ENCODE measurements around the gene PIP4K2B.

PIP4K2B gene

DNA sequence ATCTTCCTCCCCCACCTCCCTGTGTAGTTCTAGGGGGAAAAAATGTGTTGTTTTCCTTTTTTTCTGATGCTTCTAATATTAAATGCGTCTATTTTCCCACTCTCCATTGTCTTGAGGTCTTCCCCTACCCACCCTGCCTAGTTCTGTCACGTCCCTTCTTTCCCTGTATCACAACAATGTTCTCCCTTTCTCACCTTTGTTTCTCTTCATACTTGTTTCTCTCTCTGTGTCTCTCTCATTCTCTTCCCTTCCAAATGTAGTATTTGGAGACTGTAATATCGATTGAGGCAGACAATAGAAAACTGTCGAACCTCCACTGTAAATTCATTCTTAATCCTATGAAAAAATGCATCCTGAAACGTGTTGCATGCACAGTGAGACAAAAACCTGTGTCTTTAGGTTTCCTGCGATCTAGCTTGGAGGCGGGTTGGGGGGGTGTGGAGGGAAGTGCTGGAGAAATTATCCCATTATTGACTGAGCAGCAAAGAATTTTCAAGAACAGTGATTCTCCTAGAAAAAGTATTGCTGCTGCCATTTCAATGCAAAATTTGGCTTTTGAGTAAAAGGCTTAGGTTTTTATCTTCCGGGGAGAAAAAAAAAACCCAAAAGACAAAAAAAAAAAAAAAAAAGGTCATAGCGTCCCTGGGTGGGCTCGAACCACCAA lies 48.1 kb downstream of the PIP4K2B start:
- Mint-ChIP-seq H3K4me3 (peak overlapping the region; percentile 90 to 94), H3K9me3 (no peaks in the 10 kb centered on the region), H3K27ac (peak overlapping the region; percentile 98 to 99), H3K4me1 (peaks cover 61% of the 10 kb centered on the region), H3K27me3 (peaks cover 49% of the 10 kb centered on the region)
- peak in 1 of 2 donors; percentile 16 for DNase-seq
- ATAC-seq = no peak

DNA sequence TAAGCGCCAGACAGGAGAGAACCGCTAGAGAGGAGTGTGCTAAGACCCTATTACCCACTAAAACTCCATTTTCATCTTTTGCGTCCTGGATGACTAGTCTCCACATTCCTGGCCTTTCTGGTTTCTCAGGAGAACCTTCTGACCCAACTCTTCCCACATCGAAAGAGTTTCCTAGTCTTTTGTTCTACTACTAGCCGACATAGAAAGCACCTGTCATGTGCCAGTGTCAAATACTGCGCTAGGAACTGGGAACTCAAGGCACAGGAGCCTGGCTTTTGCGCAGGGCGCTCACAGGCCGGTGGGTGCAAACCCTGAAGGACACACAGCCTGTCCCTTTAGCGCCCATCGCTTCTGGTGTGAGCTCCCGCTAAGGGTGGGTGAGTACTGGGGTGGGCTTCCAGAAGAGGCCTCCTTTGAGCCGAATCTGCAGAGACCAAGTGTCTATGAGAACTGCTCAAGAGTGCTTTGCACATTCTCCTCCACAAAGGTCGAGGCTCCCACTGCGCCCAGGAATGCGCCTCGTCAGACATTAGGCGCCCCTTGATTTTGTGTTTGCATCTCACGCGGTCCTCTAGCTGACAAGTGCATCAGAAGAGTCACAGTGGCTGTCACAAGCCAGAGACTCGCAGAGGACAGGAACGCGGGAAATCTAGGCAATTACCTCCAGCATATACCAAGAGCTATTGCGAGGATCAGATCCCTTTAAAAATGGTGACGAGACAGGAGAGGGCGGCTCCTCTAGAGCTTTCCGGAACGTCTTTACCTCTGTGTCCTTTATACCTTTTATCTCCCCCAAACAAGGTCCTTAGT lies 48.8 kb downstream of the PIP4K2B start:
- H3K27ac Mint-ChIP-seq = peak overlapping the region in 1 of 2 donors; percentile 12

DNA sequence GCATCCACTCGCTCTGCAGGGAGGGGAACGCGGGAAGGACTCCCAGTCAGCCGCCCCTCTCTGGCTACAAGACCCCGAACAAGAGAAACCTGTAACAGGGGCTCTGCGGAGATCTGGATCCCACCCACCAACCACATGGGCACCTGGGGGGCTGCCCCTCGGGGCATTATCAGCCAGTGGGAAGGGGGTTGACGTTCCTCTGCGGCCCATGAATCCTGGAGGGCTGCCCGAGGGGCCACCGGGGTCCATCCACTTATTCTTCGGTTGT lies 49.4 kb downstream of the PIP4K2B start:
- DNase-seq (no peak), ATAC-seq (no peak)
- Mint-ChIP-seq H3K4me1 (peaks cover 67% of the 10 kb centered on the region), H3K27ac (no peak overlapping the region), H3K27me3 (peaks cover 62% of the 10 kb centered on the region), H3K4me3 (peak overlapping the region; percentile 90 to 94), H3K9me3 (no peaks in the 10 kb centered on the region)

More for the DNA sequence above, 48.8 kb downstream of the PIP4K2B start:
- Mint-ChIP-seq H3K4me1 (peaks cover 67% of the 10 kb centered on the region), H3K27me3 (peaks cover 56% of the 10 kb centered on the region), H3K4me3 (peak overlapping the region; percentile 90 to 94), H3K9me3 (no peaks in the 10 kb centered on the region)
- DNase-seq (peak in 1 of 2 donors; percentile 28), ATAC-seq (no peak)

DNA sequence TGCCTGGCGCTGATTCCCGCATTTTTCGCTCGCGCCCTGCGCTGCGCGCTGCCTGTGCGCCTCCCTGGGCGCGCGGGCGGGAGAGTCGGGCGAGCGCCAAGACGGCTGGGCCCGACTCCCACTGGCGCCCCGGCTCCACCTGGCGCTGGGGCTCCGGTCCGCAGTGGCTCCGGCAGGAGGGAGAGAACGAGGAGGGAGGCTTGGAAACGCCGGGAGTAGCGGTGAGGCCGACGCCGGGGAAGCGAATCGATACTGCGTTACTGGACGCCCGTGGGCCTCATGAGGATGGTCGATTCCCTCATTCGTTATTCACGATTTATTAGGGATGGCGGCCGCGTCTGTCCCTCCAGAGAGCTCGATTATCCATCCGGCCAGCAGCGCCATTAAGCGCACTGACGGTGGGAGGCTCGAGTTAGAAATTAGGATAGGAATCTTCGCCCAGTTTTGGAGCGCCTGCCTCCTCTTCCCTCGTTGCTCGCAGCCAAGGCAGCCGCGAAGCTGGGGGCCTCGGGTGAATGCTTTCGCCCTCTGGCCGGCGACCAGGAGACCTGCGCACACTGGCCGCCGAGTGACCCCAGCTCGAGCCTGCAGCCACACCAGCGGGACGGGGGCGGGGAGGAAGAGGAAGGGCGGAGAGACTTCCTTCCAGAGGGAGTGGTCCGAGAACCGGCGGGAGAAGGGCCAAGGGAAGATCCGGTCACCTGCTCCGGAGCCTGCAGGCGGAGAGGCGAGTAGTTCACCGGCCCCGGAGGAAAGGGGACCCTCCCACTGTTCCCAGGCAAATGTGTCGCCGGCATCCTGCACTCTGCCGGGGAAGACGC lies 49.9 kb downstream of the PIP4K2B start:
- no peak overlapping the region for H3K27ac Mint-ChIP-seq
- no peaks in the 10 kb centered on the region for H3K9me3 Mint-ChIP-seq
- DNase-seq = no peak
- no peak for ATAC-seq
- peaks cover 62% of the 10 kb centered on the region for H3K4me1 Mint-ChIP-seq
- H3K27me3 Mint-ChIP-seq = peaks cover 67% of the 10 kb centered on the region
- H3K4me3 Mint-ChIP-seq = peak overlapping the region; percentile 90 to 94

DNA sequence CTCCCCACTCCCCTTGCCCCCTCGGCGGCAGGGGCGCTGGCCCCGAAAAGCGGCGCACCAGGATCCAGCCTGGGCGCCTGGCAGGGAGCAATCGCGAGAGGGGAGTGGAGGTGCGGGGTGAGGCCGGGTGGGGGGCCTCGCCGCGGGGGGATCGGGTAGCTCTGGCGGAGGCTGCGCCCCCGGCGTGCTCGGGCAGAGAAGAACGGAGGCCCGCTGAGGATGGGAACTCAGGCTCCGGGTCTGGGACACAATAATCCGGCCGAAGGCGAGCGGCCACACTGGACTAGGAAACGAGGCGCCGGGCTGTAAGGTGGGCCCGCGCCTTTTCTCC lies 50.5 kb downstream of the PIP4K2B start:
- no peak overlapping the region for H3K27ac Mint-ChIP-seq
- no peak for DNase-seq
- H3K4me3 Mint-ChIP-seq = peak overlapping the region; percentile 90 to 94
- ATAC-seq = no peak
- peaks cover 58% of the 10 kb centered on the region for H3K4me1 Mint-ChIP-seq
- no peaks in the 10 kb centered on the region for H3K9me3 Mint-ChIP-seq
- peaks cover 73% of the 10 kb centered on the region for H3K27me3 Mint-ChIP-seq

- ATAC-seq (no peak), DNase-seq (no peak)
- H3K27me3 Mint-ChIP-seq = peaks cover 78% of the 10 kb centered on the region
- H3K4me3 Mint-ChIP-seq = peak within 1 kb of the TSS; percentile 90 to 94
- H3K9me3 Mint-ChIP-seq = no peaks in the 10 kb centered on the region
- H3K27ac Mint-ChIP-seq = no peak within 1 kb of the TSS
- H3K4me1 Mint-ChIP-seq = peaks cover 53% of the 10 kb centered on the region
Observed at GRCh38 chr17:38748149-38748891, 51.0 kb downstream of the PIP4K2B start, which contains the start of gene PCGF2. TSS of gene PCGF2 (minus strand) at chr17:38748336. CDS start at chr17:38740402, 7,934 bp downstream.

GRCh38 chr17:38747463-38748148 lies 51.8 kb downstream of the PIP4K2B start:
- Mint-ChIP-seq H3K9me3 (no peaks in the 10 kb centered on the region), H3K27ac (no peak overlapping the region), H3K4me3 (peak overlapping the region; percentile 85), H3K4me1 (peaks cover 51% of the 10 kb centered on the region), H3K27me3 (peaks cover 80% of the 10 kb centered on the region)
- no peak for DNase-seq
- ATAC-seq = no peak

DNA sequence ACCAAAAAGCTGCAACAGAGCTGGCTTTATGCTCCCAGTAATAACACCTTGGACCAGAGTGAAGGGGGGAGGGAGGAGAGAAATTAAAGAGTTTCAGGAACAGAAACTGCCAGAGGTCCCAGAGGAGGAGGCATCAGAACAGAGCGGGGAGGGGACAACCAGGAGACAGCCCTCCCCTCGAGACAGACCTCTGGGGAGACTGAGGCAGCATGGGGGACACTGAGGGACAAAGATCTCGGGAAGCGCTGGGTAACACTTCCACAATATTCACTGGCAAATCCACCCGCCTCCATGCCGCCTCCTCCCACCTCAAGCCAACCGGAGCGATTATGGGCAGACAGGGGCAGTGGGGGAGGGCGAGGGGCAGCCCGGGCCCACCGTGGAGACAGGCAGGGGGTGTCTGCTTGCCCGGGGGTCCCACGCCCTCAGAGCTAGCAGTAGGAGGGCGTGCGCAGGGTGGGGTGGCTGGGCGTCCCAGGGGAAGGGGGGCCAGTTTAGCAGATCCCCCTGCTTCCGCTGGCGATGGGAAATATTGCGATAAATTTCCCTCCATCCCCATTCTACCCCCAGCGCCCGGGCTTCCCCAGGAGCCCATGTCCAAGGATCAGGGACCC lies 52.4 kb downstream of the PIP4K2B start:
- H3K27ac Mint-ChIP-seq = no peak overlapping the region
- ATAC-seq (no peak), DNase-seq (no peak)
- peaks cover 87% of the 10 kb centered on the region for H3K27me3 Mint-ChIP-seq
- peaks cover 50% of the 10 kb centered on the region for H3K4me1 Mint-ChIP-seq
- peak overlapping the region; percentile 45 to 70 for H3K4me3 Mint-ChIP-seq
- H3K9me3 Mint-ChIP-seq = no peaks in the 10 kb centered on the region

GRCh38 chr17:38746004-38746848 lies 53.1 kb downstream of the PIP4K2B start:
- Mint-ChIP-seq H3K9me3 (no peaks in the 10 kb centered on the region), H3K4me3 (peak overlapping the region; percentile 45 to 70), H3K4me1 (peaks cover 43% of the 10 kb centered on the region), H3K27ac (no peak overlapping the region), H3K27me3 (peaks cover 92% of the 10 kb centered on the region)
- ATAC-seq (no peak), DNase-seq (no peak)

- DNase-seq (no peak), ATAC-seq (no peak)
- peaks cover 92% of the 10 kb centered on the region for H3K27me3 Mint-ChIP-seq
- no peak overlapping the region for H3K4me3 Mint-ChIP-seq
- H3K27ac Mint-ChIP-seq = no peak overlapping the region
- H3K4me1 Mint-ChIP-seq = peaks cover 36% of the 10 kb centered on the region
- H3K9me3 Mint-ChIP-seq = no peaks in the 10 kb centered on the region
Observed at GRCh38 chr17:38745545-38745944, 53.8 kb downstream of the PIP4K2B start.

- peaks cover 22% of the 10 kb centered on the region for H3K4me1 Mint-ChIP-seq
- DNase-seq = no peak
Observed at GRCh38 chr17:38743556-38744171, 55.7 kb downstream of the PIP4K2B start.

GRCh38 chr17:38742411-38743308 lies 56.7 kb downstream of the PIP4K2B start:
- Mint-ChIP-seq H3K9me3 (no peaks in the 10 kb centered on the region), H3K27ac (no peak overlapping the region), H3K4me1 (peaks cover 18% of the 10 kb centered on the region), H3K27me3 (peaks cover 68% of the 10 kb centered on the region), H3K4me3 (no peak overlapping the region)
- no peak for DNase-seq
- ATAC-seq = peak; percentile 41

More at GRCh38 chr17:38743556-38744171, 55.7 kb downstream of the PIP4K2B start:
- no peak for ATAC-seq
- no peaks in the 10 kb centered on the region for H3K9me3 Mint-ChIP-seq
- no peak overlapping the region for H3K4me3 Mint-ChIP-seq
- no peak overlapping the region for H3K27ac Mint-ChIP-seq
- H3K27me3 Mint-ChIP-seq = peaks cover 76% of the 10 kb centered on the region
